Measurements from ENCODE around the gene CXorf65. TPM values are rescaled to one million over a fixed set of nuclear protein-coding genes. Genes with fewer than 3 reads are reported as not detected.

The CXorf65 gene
- total RNA-seq, 4 donors from 2014 or later, result not detected

DNA sequence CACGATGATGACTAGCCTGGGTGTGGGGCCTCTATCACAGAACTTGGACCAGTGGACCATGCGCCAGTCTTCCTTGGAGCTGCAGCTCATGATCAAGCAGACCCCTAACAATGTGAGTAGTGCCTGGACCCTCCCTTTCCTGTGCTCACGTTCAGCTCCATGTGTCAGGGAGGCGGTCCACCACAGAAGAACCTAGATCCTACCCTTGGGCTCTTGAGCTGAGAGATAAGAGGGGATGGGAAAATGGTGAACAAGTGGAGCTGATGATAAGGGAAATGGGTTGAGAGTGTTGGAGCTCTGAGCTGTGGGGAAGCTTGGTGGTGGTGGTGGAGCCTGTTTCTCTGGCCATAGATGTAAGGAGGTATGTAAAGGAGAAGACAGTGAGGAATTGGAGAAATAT, 25.0 kb upstream of the CXorf65 start:
- no peak overlapping the region for H3K4me3 ChIP-seq
- H3K36me3 ChIP-seq, result peaks cover 11 to 96% (median 93%) of the 10 kb centered on the region in 4 donors
- H3K27me3 ChIP-seq, result no peaks in the 10 kb centered on the region
- intact Hi-C loops (cut with DNase I), result no loop called here
- no peak for TF ChIP-seq POLR2AphosphoS5 (IDR thresholded peaks at IDR 0.05)
- no peak for TF ChIP-seq POLR2A (IDR thresholded peaks at IDR 0.05; ENCODE audit: low read depth)
- TF ChIP-seq EP300 (IDR thresholded peaks at IDR 0.05), result no peak
- no peak for TF ChIP-seq CTCF (IDR thresholded peaks at IDR 0.05)
- no peaks in the 10 kb centered on the region for H3K9me3 ChIP-seq
- peaks cover 0 to 8% (median 2%) of the 10 kb centered on the region in 4 donors for H3K4me1 ChIP-seq
- WGBS, result 63% methylated on average over 4 of the region's 4 CpGs
- no peak overlapping the region for H3K27ac ChIP-seq (replicated peaks in 1 of 4)
- DNase-seq (ENCODE audit: extremely low spot score), result no peak

DNA sequence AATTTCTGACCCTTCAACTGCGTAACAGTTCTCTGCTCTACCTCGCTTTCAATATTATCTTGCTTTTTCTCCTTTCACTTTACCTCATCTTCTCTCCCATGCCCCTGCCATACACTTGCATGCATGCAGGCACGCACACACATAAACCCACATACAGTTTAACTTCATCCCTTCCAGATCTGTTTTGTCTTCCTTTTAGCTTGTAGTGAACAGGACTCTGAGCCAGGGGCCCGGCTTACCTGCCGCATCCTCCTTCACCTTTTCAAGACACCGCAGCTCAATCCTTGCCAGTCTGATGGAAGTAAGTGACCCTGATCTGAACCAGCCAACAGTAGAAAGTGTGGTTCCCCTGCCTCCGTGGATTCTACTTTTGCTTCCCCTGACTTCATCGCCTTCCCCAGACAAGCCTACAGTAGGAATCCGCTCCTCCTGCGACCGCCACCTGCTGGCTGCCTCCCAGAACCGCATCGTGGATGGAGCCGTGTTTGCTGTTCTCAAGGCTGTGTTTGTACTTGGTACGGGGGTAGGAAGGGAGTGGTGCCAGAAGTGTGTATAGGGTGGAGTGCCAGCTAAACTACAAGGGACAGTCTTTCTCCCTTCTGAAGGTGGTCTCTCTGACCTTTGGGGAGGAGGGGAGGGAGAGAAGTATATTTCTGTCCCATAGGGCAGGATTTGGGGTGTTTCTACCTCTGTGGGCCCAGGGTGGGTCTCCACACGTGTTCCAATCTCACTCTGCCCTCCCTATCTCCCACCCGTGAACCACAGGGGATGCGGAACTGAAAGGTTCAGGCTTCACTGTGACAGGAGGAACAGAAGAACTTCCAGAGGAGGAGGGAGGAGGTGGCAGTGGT, 22.6 kb upstream of the CXorf65 start:
- intact Hi-C loops (cut with DNase I), result loop anchor here (10.0 kb wide), 3 partner anchors 56 to 134 kb away; partner anchors contain the start of gene ZMYM3
- H3K36me3 ChIP-seq, result peaks cover 7 to 96% (median 92%) of the 10 kb centered on the region in 4 donors
- DNase-seq (ENCODE audit: extremely low spot score), result no peak
- 35% methylated on average over 18 of the region's 18 CpGs for WGBS
- H3K27me3 ChIP-seq, result no peaks in the 10 kb centered on the region
- TF ChIP-seq POLR2A (IDR thresholded peaks at IDR 0.05; ENCODE audit: low read depth), result no peak
- TF ChIP-seq CTCF (IDR thresholded peaks at IDR 0.05), result peak; percentile 57 to 70 (median 59)
- peak in 1 of 2 donors; percentile 37 for TF ChIP-seq POLR2AphosphoS5 (IDR thresholded peaks at IDR 0.05)
- no peak for TF ChIP-seq EP300 (IDR thresholded peaks at IDR 0.05)
- no peaks in the 10 kb centered on the region for H3K9me3 ChIP-seq
- no peak overlapping the region for H3K27ac ChIP-seq (replicated peaks in 1 of 4)
- H3K4me3 ChIP-seq, result no peak overlapping the region
- peaks cover 0 to 8% (median 2%) of the 10 kb centered on the region in 4 donors for H3K4me1 ChIP-seq

DNA sequence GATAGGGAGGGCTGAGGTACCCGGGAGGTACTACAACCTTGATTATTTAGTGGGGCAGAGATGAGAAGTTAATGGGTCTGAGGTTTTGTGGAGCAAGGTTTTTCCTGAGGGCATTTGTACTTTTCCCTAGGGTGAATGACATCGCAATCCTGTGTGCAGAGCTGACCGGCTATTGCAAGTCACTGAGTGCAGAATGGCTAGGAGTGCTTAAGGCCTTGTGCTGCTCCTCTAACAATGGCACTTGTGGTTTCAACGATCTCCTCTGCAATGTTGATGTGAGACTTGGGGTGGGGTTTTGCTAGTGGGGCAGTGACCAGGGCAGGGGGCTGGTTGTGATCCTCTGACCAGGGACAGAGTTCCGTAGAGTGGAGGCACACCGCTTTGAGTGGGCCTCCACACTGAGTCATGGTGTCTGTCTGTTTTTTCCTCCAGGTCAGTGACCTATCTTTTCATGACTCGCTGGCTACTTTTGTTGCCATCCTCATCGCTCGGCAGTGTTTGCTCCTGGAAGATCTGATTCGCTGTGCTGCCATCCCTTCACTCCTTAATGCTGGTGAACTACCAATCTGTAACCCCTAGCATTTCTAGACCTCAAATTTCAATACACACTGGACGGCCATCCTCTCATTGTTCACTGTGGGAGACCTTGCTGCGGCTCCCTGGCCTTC, 21.8 kb upstream of the CXorf65 start:
- Histone ChIP-seq H3K27ac (replicated peaks in 1 of 4) (no peak overlapping the region), H3K9me3 (no peaks in the 10 kb centered on the region), H3K4me1 (peaks cover 0 to 8% (median 2%) of the 10 kb centered on the region in 4 donors), H3K4me3 (no peak overlapping the region), H3K36me3 (peaks cover 9 to 97% (median 95%) of the 10 kb centered on the region in 4 donors), H3K27me3 (no peaks in the 10 kb centered on the region)
- no peak for DNase-seq (ENCODE audit: extremely low spot score)
- TF ChIP-seq EP300 (IDR thresholded peaks at IDR 0.05) (no peak), CTCF (IDR thresholded peaks at IDR 0.05) (no peak), POLR2A (IDR thresholded peaks at IDR 0.05; ENCODE audit: low read depth) (no peak), POLR2AphosphoS5 (IDR thresholded peaks at IDR 0.05) (no peak)
- 83% methylated on average over 11 of the region's 12 CpGs for WGBS
- intact Hi-C loops (cut with DNase I), result loop anchor here (10.0 kb wide), 3 partner anchors 57 to 133 kb away; partner anchors contain the start of gene ZMYM3

GRCh38 chrX:71118985-71119535, 12.5 kb upstream of the CXorf65 start:
- DNase-seq (ENCODE audit: extremely low spot score), result no peak
- intact Hi-C loops (cut with DNase I), result no loop called here
- peaks cover 11 to 40% (median 38%) of the 10 kb centered on the region in 4 donors for H3K36me3 ChIP-seq
- peak overlapping the region; percentile 73 to 84 (median 82) for H3K27ac ChIP-seq (replicated peaks in 1 of 4)
- peak overlapping the region; percentile 60 to 71 (median 64) for H3K4me3 ChIP-seq
- no peak for TF ChIP-seq POLR2A (IDR thresholded peaks at IDR 0.05; ENCODE audit: low read depth)
- 39% methylated on average over 17 of the region's 17 CpGs for WGBS
- H3K4me1 ChIP-seq, result peaks cover 6 to 19% (median 18%) of the 10 kb centered on the region in 4 donors
- H3K9me3 ChIP-seq, result no peaks in the 10 kb centered on the region
- H3K27me3 ChIP-seq, result no peaks in the 10 kb centered on the region

All from esophagus muscularis mucosa (tissue), 4 donors.